Measurements from ENCODE around the gene IRX4. TPM values are rescaled to one million over a fixed set of nuclear protein-coding genes. Genes with fewer than 3 reads are reported as not detected.

The IRX4 gene
- total and polyA plus RNA-seq, 2 donors (not counting 3 experiments of a cell fraction or from before 2014, with no cell fraction given), result not detected

- Histone ChIP-seq H3K9ac (replicated peaks; ENCODE audit: extremely low read depth, insufficient read depth, low read length) (no peak overlapping the region), H4K20me1 (replicated peaks; ENCODE audit: control insufficient read depth, extremely low read depth, insufficient read depth, low read length) (no peaks in the 10 kb centered on the region), H3K4me1 (ENCODE audit: control insufficient read depth, extremely low read depth, insufficient read depth, low read length) (no peaks in the 10 kb centered on the region), H2AFZ (ENCODE audit: low read depth, low read length) (no peak overlapping the region), H3K4me2 (ENCODE audit: insufficient read depth, low read length) (no peak overlapping the region), H3K27ac (ENCODE audit: insufficient read depth, low read depth, low read length) (no peak overlapping the region), H3K27me3 (ENCODE audit: control insufficient read depth in 2 of 2, insufficient read depth in 2 of 2, low read length in 2 of 2) (no peaks in the 10 kb centered on the region), H3K4me3 (replicated peaks in 1 of 3; ENCODE audit: insufficient read depth in 1 of 3, low read depth in 1 of 3, low read length in 3 of 3) (no peak overlapping the region), H3K79me2 (ENCODE audit: control insufficient read depth, insufficient read depth, low read length) (no peaks in the 10 kb centered on the region), H3K36me3 (ENCODE audit: control insufficient read depth in 2 of 2, extremely low read depth in 1 of 2, insufficient read depth in 2 of 2, low read length in 2 of 2) (no peaks in the 10 kb centered on the region), H3K9me1 (replicated peaks; ENCODE audit: control insufficient read depth, extremely low read depth, insufficient read depth, low read length) (no peaks in the 10 kb centered on the region), H3K9me3 (replicated peaks; ENCODE audit: control insufficient read depth, insufficient read depth, low read length) (no peaks in the 10 kb centered on the region)
- BruUV-seq (replicated peaks), result no TSS peak
- FAIRE-seq, result no peak
- ChIA-PET CTCF (no interaction called here), POLR2A (no interaction called here)
- dilution Hi-C loops (cut with MboI; ENCODE audit: extremely low pct_ligation_motif_present, low sequenced_read_pairs), result no loop called here
- no peak for DNase-seq (ENCODE audit: low read depth, low spot score)
- intact Hi-C loops (cut with micrococcal nuclease), result no loop called here
- TF ChIP-seq EZH2 (IDR thresholded peaks at IDR 0.05; ENCODE audit: borderline replicate concordance, low read depth, low read length, severe bottlenecking), result no peak
- TF ChIP-seq POLR2AphosphoS5 (IDR thresholded peaks at IDR 0.05; ENCODE audit: insufficient read depth, low read depth, low read length), result no peak
- TF ChIP-seq, protein P1, sequence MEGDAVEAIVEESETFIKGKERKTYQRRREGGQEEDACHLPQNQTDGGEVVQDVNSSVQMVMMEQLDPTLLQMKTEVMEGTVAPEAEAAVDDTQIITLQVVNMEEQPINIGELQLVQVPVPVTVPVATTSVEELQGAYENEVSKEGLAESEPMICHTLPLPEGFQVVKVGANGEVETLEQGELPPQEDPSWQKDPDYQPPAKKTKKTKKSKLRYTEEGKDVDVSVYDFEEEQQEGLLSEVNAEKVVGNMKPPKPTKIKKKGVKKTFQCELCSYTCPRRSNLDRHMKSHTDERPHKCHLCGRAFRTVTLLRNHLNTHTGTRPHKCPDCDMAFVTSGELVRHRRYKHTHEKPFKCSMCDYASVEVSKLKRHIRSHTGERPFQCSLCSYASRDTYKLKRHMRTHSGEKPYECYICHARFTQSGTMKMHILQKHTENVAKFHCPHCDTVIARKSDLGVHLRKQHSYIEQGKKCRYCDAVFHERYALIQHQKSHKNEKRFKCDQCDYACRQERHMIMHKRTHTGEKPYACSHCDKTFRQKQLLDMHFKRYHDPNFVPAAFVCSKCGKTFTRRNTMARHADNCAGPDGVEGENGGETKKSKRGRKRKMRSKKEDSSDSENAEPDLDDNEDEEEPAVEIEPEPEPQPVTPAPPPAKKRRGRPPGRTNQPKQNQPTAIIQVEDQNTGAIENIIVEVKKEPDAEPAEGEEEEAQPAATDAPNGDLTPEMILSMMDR (IDR thresholded peaks at IDR 0.05; ENCODE audit: extremely low read depth in 1 of 2, insufficient read depth in 1 of 2, low read depth in 1 of 2, low read length in 2 of 2), result no peak
- TF ChIP-seq POLR2A (IDR thresholded peaks at IDR 0.05; ENCODE audit: low read depth, low read length), result no peak
- no peak for TF ChIP-seq MYC (IDR thresholded peaks at IDR 0.05; ENCODE audit: low read depth, low read length)
- no peak for TF ChIP-seq FOS (IDR thresholded peaks at IDR 0.05; ENCODE audit: borderline replicate concordance, insufficient read depth, low read length)
- TF ChIP-seq GATA2 (IDR thresholded peaks at IDR 0.05; ENCODE audit: insufficient read depth, insufficient read length, low read depth, low read length), result no peak
- TF ChIP-seq JUN (IDR thresholded peaks at IDR 0.05; ENCODE audit: borderline replicate concordance, insufficient read depth, insufficient read length, low read depth), result no peak
- no peak for TF ChIP-seq MAX (IDR thresholded peaks at IDR 0.05; ENCODE audit: insufficient read depth, insufficient read length)
Observed at GRCh38 chr5:1840741-1841521, 41.8 kb downstream of the IRX4 start.
